LHCN-M2 (cell line): ENCODE measurements around the gene TACC3. TPM values are rescaled to one million over a fixed set of nuclear protein-coding genes. Genes with fewer than 3 reads are reported as not detected.

Source experiments
- DNase-seq: peaks from one replicate; pipeline ENCODE4 v3.0.0-alpha.2; 2012; ENCODE audit warnings: low read depth
- total RNA-seq: library from RNA; depleted of rRNA; stranded (reverse); fragments of >200 nt; gene quantifications from 2 replicates; pipeline ENCODE4 v1.2.3, GENCODE V29; 2014

Gene TACC3
- total RNA-seq, 1 experiment from 2014 or later: 59.6 TPM

DNA sequence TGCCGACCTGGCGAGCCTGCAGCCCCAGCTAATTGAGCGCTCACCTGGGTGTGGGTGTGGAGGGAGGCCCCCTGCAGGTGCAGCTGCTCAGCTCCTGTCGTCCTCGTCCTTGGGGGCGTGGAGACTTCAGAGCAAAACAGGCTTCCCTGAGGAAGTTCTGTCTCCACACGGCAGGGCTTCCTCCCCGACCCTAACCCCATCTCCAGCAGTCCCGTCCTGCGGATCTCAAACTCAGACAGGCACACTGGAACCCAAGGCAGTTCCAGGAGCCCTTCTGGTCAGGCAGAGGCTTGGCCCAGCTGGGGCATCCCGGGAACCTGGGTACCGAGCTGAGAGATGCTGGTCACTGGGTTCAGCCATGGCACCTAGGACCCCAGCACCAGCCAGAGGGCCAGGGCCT is 24.4 kb downstream of the TACC3 start:
- DNase-seq: no peak

DNA sequence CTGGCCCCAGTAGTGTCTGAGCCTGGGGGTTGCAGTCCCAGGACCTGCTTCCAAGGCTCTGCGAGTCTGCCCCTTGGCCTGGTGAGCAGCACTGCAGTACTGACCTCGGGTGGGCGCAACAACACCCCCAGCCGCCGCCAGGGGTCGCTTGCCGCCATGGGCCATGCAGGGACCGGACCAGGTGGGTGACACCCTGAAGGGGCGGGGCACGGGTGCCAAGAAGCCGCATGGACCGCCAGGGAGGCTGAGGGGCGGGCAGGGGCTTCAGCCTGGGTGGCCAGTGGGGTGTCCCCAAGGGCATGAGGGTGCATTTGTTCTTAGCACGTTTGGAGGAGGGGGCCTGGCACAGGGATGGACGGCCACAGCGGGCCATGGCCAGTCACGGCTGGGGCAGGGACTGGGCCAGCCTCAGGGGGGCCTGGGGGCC is 25.0 kb downstream of the TACC3 start:
- DNase-seq: peak; percentile 44

GRCh38 chr4:1746919-1747602 is 25.7 kb downstream of the TACC3 start:
- no peak for DNase-seq

DNA sequence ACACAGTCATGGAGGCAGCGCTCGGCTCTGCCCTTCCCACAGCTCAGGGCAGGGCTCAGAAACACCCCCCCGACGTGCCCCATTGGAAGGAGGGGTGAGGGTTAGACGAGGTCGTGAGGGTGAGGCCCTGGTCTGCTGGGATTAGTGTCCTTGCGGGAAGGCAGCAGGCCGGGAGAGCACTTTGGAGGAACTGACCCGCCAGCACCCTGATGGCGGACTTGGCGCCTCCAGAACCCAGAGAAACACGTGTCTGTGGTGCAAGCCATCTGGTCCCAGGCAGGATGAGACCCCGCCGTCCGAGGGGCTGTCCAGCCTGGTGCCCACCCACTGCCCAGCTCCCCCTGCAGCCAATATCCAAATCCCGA is 26.3 kb downstream of the TACC3 start:
- no peak for DNase-seq

DNA sequence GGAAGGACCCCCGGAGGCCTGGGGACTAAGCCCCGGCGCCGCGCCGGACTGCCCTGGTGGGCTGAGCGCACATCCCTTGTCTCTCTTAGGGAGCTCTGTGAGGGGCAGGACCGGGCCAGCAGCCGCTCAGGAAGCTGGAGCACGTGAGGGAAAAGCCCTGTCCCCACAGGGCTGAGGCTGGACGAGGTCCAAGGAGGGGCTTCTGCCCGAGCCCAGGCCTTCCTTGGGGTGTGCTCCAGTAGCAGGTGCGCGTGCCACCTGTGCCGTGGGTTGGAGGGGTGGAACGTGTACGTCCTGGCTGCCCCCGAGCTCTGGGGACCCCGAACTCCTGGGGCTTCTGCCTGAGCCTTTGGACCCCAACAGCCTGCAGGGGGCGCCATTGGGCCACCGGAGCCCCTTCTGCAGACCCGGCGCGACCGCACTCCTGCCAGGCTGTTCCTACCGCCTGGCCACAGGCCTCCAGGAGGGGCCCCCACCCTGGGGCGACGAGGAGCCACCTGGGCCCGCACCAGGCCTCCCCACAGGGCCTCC is 27.2 kb downstream of the TACC3 start:
- peak; percentile 49 for DNase-seq

GRCh38 chr4:1749370-1749769 is 28.0 kb downstream of the TACC3 start:
- no peak for DNase-seq

- no peak for DNase-seq
Measured at GRCh38 chr4:1749826-1750225, 28.5 kb downstream of the TACC3 start.

DNA sequence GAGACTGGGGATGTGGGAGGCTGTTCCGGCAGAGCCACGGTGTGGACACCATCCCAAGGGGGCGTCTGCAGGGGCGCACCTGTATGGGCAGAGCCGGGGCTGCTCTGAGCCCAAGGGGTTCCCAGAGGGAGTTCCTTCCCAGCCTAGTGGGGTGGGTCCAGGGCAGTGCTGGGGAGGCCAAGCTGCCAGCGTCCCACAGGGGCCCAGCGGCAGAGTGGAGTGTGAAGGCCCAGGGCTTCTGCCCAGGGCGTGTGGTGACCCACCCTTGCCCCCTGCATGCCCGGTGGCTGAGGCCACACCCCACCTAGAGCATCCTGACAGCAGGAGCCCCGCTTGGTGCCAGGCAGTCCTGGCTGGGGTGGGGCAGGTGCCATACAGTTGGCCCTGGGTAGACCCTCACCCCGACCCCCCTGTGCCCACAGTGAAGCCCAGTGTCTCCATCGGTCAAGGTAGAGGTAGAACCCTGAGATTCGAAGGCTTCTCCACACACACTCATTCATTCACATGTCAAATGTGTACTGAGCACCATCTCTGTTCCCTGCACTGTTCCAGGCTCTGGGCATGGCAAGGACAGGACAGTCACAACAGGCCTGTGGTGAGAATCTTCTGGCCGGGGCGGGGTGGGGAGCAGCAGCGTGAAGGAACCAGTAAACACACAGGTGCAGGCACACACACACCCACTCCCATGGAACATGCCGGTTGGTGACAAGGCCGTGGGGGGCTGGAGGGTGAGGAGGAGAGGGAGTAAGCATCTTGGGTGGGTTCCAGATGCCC is 29.2 kb downstream of the TACC3 start:
- no peak for DNase-seq

GRCh38 chr4:1751155-1751918 is 30.0 kb downstream of the TACC3 start:
- DNase-seq: no peak

GRCh38 chr4:1751919-1752283 is 30.6 kb downstream of the TACC3 start:
- no peak for DNase-seq

GRCh38 chr4:1752284-1753041 is 31.1 kb downstream of the TACC3 start:
- no peak for DNase-seq

DNA sequence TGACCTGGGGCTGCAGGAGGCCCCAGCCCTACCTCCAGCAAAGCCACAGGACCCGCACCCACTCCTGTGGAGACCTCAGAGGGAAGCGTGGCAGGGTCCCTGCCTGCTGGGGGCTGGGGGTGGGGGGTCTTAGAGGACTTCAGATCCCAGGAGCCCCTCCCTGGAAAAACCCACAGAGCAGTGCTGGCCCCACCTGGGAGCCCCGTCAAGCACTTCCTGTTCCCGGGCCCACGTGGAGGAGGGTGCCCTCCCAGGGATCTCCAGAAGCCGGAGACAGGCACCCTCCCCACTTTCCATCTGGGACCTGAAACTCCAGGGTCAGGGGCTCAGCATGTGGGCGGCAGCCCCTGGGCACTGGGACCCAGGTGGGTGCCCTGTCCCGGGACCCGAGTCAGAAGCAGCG is 32.0 kb downstream of the TACC3 start:
- DNase-seq: no peak

DNA sequence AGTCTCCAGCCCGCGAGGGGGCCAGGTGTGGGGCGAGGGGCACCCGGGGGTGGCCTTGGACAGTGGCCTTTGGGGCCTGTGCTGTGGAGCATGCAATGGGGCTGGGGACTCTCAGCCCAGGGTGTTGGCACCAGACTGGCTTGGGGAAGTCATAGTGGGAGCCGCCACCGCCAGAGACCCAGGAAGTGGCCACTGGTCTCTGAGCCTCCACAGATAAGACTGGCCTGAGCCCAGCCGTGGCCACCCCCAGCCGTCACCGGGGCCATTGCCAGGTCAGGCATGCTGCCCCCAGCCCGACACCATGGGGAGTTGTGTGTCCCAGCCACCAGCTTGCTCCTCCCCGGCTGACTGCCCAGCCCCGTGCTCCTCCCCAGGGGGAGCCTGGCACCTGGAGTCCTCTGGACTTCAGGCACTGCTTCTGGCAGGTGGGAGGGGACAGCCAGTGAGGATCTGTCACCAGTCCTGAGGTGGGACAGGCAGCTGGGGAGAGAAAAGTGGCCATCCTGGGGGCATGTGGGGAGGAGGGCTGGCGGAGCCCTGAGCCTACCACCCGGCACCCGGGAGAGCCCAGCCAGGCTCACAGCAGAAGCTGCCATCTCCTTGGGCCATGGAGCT is 32.5 kb downstream of the TACC3 start:
- DNase-seq: no peak

DNA sequence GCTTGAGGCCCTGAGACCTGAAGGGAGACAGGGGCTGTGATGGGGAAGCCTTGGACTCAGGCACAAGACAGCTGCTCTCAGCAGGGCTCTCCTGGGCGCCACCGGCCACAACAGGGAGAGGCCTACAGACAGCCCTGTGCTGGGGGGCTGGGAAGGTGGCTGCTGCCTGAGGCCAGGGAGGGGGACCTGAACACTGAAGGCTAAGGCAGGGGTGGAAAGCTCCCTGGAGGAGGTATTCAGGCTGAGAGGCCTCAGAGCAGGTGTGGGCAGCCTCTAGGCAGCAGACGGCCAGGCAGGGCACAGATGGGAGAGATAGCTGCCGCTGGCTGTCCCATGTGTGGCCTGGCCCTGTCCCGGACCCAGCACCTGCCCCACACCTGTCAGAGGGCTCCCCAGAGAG is 33.0 kb downstream of the TACC3 start:
- DNase-seq: no peak

DNA sequence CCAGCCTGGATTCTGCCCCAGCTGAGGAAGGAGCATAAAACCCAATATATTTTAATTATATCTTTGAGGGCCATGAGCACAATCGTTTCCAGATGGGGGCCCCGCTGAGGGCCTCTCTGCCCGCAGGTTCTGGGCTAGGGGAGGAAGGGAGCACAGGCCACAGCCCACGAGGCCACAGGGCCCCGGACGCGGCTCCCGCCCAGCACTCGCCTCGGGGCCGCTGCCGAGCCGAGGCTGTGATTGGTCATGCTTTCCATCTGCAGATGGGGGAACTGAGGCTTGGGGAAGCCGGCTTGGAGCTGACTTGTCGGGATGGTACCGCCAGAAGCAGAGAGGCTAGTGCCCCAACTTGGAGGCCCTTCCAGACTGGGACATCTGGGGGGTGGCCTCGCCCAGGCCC is 34.0 kb downstream of the TACC3 start:
- no peak for DNase-seq

GRCh38 chr4:1756079-1756478 is 34.8 kb downstream of the TACC3 start:
- DNase-seq: no peak

DNA sequence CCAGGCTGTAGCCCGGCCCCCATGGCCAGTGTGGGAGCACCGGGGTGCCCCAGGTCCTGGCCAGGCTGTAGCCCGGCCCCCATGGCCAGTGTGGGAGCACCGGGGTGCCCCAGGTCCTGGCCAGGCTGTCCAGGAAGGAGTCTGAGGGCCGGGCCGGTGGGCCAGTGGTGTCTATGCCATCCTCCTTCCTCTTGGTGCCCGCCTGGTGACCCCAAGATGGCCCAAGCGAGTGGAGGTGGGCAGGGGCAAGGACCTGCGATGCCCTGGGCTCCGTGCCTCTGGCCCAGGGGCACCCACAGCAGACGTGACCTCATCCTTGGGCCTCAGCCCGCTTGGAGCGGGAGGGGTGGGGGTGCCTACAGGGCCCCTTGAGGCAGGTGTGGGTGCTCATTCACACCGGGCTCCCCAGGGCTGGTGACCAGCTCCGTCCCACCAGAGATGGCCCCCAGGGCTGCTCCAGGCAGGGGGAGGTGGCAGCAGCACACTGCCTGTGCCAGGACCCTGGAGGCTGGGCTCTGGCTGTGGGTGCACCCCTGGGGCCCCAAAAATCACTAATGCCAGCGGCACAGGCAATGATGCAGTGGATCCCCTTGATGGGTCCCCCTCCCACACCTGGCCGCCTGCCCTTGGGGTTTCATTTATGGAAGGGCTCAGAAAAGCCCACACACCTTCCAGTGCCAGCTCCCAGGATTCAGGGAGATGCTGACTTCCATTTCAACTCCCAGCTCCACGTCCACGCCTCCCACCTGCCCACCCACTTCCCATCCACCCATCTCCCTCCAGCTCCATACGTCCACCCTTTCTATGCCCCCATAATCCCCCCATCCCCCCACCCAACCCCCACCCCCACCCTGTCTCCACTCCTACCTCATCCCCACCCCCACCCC is 35.8 kb downstream of the TACC3 start:
- no peak for DNase-seq

GRCh38 chr4:1757836-1758235 is 36.5 kb downstream of the TACC3 start:
- no peak for DNase-seq

- no peak for DNase-seq
Measured at GRCh38 chr4:1758306-1759121, 37.2 kb downstream of the TACC3 start.
